ENCODE measurements around the gene ESRRG. TPM values are rescaled to one million over a fixed set of nuclear protein-coding genes. Genes with fewer than 3 reads are reported as not detected.

Gene ESRRG
- total RNA-seq, 1 experiment from 2014 or later = 0.44 TPM

- Mint-ChIP-seq H3K27ac (no peak overlapping the region), H3K27me3 (ENCODE audit: low read depth) (no peaks in the 10 kb centered on the region)
- H3K56ac ChIP-seq (ENCODE audit: insufficient read length, low read depth, low read length) = no peak overlapping the region
These were observed 81.4 kb downstream of the ESRRG start for GRCh38 chr1:216641669-216642460.

More at GRCh38 chr1:216641669-216642460, 81.4 kb downstream of the ESRRG start:
- H3K36me3 Mint-ChIP-seq (ENCODE audit: insufficient read depth in 1 of 3, low read depth in 3 of 3) = no peaks in the 10 kb centered on the region
- Histone ChIP-seq H4K20me1 (ENCODE audit: control insufficient read depth, insufficient read depth, insufficient read length) (no peaks in the 10 kb centered on the region), H3K27me3 (ENCODE audit: insufficient read depth, low read length) (no peaks in the 10 kb centered on the region), H3K4me1 (ENCODE audit: insufficient read depth, low read length) (no peaks in the 10 kb centered on the region), H4K8ac (replicated peaks; ENCODE audit: insufficient read length, low read depth, low read length) (no peak overlapping the region), H3K79me2 (ENCODE audit: insufficient read depth, low read length) (no peaks in the 10 kb centered on the region), H4K91ac (ENCODE audit: insufficient read length, low read depth, low read length) (no peak overlapping the region), H3K14ac (ENCODE audit: insufficient read depth, low read length) (no peak overlapping the region), H2BK12ac (ENCODE audit: insufficient read length, low read depth, low read length) (no peak overlapping the region), H3K4me2 (ENCODE audit: insufficient read depth, insufficient read length, low read length) (no peak overlapping the region), H2AK5ac (ENCODE audit: insufficient read length, low read length) (no peak overlapping the region), H2AFZ (ENCODE audit: low read length) (no peak overlapping the region), H3K9ac (ENCODE audit: extremely low read depth, insufficient read length, low read length) (no peak overlapping the region), H3K23ac (ENCODE audit: insufficient read length, low read depth, low read length) (no peak overlapping the region), H3K79me1 (ENCODE audit: insufficient read depth, low read depth, low read length, poor library complexity, severe bottlenecking) (no peaks in the 10 kb centered on the region), H4K5ac (ENCODE audit: insufficient read length, low read depth, low read length) (no peak overlapping the region), H3K23me2 (ENCODE audit: insufficient read length, low read depth, low read length, poor library complexity, severe bottlenecking) (no peaks in the 10 kb centered on the region), H2BK15ac (ENCODE audit: low read depth, low read length) (no peak overlapping the region), H3T11ph (ENCODE audit: low read length) (no peak overlapping the region), H2BK5ac (ENCODE audit: insufficient read length, low read length) (no peak overlapping the region), H3K9me3 (ENCODE audit: control insufficient read depth, low read depth, low read length) (no peaks in the 10 kb centered on the region), H3K27ac (ENCODE audit: insufficient read length, low read depth, low read length) (no peak overlapping the region), H3K4ac (ENCODE audit: low read depth, low read length) (no peak overlapping the region), H3K18ac (ENCODE audit: insufficient read length, low read depth, low read length) (no peak overlapping the region), H2BK20ac (ENCODE audit: low read depth, low read length, poor library complexity, severe bottlenecking) (no peak overlapping the region), H2BK120ac (ENCODE audit: low read depth, low read length, poor library complexity, severe bottlenecking) (no peak overlapping the region)
- H3K4me3 Mint-ChIP-seq = no peak overlapping the region
- WGBS (ENCODE audit: extremely low coverage, insufficient read length, low lambda C conversion rate) = no CpG with 5 or more reads among the region's 2 CpGs
- no peak for TF ChIP-seq CTCF (conservative IDR thresholded peaks at IDR 0.05)
- no peaks in the 10 kb centered on the region for H3K9me3 Mint-ChIP-seq
- no peaks in the 10 kb centered on the region for H3K4me1 Mint-ChIP-seq
- DNase-seq = no peak

Data from H9 (cell line).